GM13977 (cell line): ENCODE data around the gene PABPN1L.
"Not testable (repeated sequence)": the region's sequence is repeated elsewhere in the genome, so short reads cannot be mapped to it uniquely, and the experiment has no call there.

Source experiments
- DNase-seq: peaks from one replicate; pipeline ENCODE4 v3.0.0; 2012; ENCODE audit warnings: low spot score
- in situ Hi-C: fragments of 300-500 bp; cut with MboI; formaldehyde crosslinking; loops from one replicate; pipeline ENCODE4 v1.12.0; 2022; ENCODE audit warnings: low sequenced_read_pairs, low pct_unique_long_range_greater_than_20kb, mixed read lengths, inconsistent platforms; ENCODE audit not compliant: unreplicated experiment
- TF ChIP-seq, protein P1 (sequence below): IDR thresholded peaks from 2 replicates; pipeline ENCODE4 v1.5.1; 2012; ENCODE audit warnings: mild to moderate bottlenecking, control low read depth; ENCODE audit not compliant: insufficient read depth; ENCODE audit errors: extremely low read depth, missing control alignments

PABPN1L gene

DNA sequence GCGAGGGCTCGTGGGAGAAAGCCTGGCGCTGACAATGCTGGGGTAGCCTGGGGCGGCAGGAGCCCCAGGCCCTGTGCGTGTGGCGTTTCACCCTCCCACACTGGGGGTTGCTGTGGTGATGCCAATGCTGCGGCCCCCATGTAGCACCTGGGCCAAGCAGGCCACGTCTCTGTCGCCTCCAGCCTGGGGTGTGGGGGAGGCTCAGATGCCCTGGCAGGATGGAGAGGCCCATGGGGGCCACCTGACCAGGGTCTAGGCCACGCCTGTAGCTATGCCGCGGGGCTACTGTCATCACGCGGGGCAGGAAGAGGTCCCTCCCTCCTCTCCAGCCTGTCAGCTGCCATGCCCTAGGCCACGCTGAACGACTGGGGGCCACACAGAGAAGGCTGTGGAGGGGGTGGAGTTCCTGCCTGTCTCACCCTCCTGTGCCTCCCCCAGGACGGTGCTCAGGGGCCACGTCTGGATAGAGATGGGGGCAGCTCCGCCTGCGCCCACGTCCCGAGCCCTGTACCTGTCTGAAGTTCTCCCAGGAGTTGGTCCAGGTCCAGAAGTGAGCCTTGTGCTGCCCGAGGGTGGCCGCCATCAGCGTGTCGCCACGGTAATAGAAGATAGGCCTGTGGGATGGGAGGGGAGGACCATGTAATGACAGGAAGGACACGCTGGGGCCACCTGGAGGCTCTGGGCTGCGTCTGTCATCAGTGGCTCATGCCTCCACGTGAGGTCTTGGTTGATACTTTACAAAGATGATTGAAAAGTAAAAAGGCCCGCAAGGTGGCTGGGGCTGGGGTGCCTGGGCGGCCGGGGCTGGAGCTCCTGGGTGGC is 42.0 kb downstream of the PABPN1L start:
- TF ChIP-seq, protein P1, sequence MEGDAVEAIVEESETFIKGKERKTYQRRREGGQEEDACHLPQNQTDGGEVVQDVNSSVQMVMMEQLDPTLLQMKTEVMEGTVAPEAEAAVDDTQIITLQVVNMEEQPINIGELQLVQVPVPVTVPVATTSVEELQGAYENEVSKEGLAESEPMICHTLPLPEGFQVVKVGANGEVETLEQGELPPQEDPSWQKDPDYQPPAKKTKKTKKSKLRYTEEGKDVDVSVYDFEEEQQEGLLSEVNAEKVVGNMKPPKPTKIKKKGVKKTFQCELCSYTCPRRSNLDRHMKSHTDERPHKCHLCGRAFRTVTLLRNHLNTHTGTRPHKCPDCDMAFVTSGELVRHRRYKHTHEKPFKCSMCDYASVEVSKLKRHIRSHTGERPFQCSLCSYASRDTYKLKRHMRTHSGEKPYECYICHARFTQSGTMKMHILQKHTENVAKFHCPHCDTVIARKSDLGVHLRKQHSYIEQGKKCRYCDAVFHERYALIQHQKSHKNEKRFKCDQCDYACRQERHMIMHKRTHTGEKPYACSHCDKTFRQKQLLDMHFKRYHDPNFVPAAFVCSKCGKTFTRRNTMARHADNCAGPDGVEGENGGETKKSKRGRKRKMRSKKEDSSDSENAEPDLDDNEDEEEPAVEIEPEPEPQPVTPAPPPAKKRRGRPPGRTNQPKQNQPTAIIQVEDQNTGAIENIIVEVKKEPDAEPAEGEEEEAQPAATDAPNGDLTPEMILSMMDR: no peak
- no peak for DNase-seq
- in situ Hi-C loops: no loop called here

DNA sequence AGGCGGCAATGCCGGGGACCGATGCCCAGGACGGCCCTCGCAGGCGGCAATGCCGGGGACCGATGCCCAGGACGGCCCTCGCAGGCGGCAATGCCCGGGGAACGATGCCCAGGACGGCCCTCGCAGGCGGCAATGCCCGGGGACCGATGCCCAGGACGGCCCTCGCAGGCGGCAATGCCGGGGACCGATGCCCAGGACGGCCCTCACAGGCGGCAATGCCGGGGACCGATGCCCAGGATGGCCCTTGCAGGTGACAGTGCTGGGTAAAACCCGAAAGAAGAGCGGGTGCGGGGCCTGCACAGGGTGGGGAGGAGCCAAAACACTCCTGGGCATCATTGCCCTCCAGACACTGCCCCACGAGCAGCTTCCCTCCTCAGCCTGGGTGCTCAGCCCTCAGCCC is 42.8 kb downstream of the PABPN1L start:
- DNase-seq, in situ Hi-C loops: not testable (repeated sequence)

DNA sequence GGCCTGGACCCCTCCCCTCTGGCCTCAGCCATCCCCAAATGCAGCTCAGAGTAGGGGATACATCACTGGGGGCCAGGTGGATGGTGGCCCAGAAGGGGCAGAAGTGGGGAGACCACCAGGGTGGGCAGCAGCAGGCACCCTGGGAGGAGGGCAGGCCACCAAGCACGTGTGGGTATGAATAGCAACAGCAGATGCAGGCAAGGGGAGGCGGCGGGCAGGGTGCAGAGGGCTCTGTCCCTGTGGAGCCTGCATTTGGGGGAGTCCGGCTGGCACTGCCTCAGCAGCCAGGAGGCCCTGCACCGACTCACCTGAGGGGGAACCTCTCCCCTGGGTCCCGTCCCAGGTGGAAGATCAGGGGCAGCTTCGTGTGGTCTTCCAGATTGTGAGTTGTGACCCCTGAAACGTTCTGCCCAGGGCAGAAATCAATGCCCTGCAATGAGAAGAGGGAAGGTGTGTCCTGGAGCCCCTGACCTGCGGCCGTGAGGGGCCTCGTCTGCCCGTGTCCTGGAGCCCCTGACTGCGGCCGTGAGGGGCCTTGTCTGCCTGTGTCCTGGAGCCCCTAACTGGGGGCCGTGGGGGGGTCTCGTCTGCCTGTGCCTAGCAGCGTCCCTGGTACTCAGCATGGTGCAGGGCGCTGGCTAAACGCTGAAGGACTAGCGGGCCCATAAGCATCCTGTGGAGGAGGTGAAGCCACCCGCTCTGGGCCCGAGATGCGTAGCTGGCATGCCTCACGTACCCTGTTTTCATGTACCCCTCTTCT is 44.0 kb downstream of the PABPN1L start:
- in situ Hi-C loops: no loop called here
- no peak for DNase-seq
- TF ChIP-seq, protein P1: no peak

DNA sequence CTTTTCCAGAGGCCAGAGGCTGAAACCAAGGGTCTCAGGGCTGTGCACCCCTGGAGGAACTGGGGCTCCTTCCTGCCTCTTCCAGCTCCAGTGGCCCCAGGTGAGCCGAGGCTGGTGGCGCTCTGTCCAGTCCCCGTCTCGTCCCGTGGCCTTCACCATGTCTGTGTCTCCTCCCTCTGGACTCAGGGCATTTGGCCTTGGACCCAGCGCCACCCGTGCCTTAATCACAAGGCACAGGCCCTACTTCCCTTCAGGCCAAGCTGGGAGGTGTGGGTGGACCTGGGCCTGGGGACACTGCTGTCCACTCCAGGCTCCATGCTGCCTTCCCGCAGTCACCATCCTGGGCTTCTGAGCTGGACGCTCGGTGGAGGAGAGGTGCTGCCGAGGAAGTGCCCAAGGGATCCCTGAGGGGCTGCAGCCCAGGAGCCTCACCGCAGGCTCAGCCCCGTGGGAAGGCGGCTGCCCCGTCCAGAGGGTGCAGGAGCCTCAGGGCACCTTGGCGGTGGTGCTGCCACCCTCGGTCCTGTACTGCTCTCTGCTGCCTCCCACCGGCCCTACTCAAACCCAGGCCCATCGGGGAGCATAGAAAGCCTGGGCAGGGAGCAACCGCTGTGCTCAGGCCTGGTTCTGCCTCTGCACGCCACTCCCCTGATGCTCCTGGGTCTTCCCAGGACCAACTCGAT is 45.2 kb downstream of the PABPN1L start:
- in situ Hi-C loops: no loop called here

DNA sequence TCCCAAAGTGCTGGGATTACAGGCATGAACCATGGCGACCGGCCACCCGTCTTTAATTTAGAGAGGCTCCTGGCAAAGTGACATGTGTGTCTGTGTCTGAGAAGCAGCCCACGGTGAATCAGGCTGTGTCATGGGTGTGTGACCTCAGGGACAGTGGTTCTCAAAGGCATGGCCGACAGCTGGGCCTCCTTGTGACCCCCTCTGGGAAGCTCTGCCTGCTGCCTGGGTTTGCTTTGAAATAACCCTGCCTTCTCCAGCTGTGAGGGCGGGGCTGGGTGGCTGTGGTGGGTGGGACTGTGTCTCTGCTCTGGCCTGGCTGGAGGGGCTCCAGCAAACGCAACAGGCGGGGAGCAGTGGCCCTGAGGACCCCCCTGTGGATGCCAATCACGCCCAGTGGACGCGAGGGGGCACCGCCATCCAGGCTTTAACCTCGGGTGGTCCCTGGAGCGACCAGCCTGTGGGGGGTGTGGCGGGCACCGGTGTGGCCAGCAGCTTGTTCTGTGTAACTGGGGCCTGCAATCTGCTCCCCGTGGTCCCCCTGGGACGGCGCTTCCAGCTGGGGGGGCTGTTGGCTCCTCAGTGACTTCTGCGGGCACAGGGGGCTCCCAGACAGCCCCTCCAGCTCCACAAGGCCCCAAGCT is 46.0 kb downstream of the PABPN1L start:
- DNase-seq: no peak
- in situ Hi-C loops: no loop called here

More for the DNA sequence above, 45.2 kb downstream of the PABPN1L start:
- TF ChIP-seq, protein P1: no peak
- DNase-seq: no peak

DNA sequence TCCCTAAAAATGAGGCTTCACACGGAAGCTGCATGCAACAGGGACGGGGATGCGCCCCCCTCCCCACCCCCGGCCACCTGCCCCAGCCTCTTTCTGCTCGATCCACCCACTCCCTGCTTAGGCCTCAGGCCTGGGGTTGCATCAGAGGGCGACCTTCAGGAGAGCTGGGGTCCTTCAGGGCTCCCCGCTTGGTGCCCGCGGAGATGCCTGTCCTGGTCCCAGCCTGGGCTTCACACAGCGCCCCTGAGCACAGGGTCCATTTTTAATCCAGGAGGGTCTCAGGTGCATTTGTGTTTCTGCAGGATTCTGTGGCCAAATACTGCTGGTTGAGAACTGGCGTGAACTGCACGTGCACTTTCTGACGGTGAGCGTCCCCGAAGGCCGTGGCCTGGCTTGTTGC is 47.3 kb downstream of the PABPN1L start:
- in situ Hi-C loops: no loop called here
- TF ChIP-seq, protein P1: no peak
- no peak for DNase-seq

More for the DNA sequence above, 46.0 kb downstream of the PABPN1L start:
- TF ChIP-seq, protein P1: no peak
